GM12891 (cell line): ENCODE measurements around the gene PPP2R2B.

ENCODE experiments used
- DNase-seq: peaks from one replicate; pipeline ENCODE4 v3.0.0; 2011; ENCODE audit warnings: low spot score; ENCODE audit not compliant: insufficient read length
- FAIRE-seq: peaks from 2 replicates; lab custom pipeline; 2011; peaks lifted over from hg19 to GRCh38; lab: Jason Lieb, UNC
- PAX5 ChIP-seq: IDR thresholded peaks from 2 replicates; pipeline ENCODE4 v1.6.1; 2011; ENCODE audit warnings: low read length, moderate library complexity, mild to moderate bottlenecking; ENCODE audit not compliant: insufficient read depth, severe bottlenecking
- POLR2A ChIP-seq: IDR thresholded peaks from 2 replicates; pipeline ENCODE4 v1.6.1; 2011; ENCODE audit warnings: low read depth, low read length, control low read depth
- POLR2AphosphoS5 ChIP-seq: IDR thresholded peaks from 2 replicates; pipeline ENCODE4 v1.6.1; 2011; ENCODE audit warnings: low read depth, low read length, control low read depth
- POU2F2 ChIP-seq: IDR thresholded peaks from 2 replicates; pipeline ENCODE4 v1.6.1; 2011; ENCODE audit warnings: low read depth, mild to moderate bottlenecking, control low read depth, low read length, moderate library complexity
- SPI1 ChIP-seq: IDR thresholded peaks from 2 replicates; pipeline ENCODE4 v1.6.1; 2011; ENCODE audit warnings: low read depth, low read length, control low read depth
- TAF1 ChIP-seq: IDR thresholded peaks from 2 replicates; pipeline ENCODE4 v1.6.1; 2011; ENCODE audit warnings: low read depth, low read length, control low read depth

PPP2R2B gene

GRCh38 chr5:146816775-146817387 is 61.7 kb downstream of the PPP2R2B start:
- no peak for FAIRE-seq
- no peak for TF ChIP-seq SPI1
- TF ChIP-seq TAF1 = no peak
- no peak for TF ChIP-seq PAX5
- no peak for TF ChIP-seq POLR2A
- TF ChIP-seq POLR2AphosphoS5 = no peak
- TF ChIP-seq POU2F2 = no peak
- DNase-seq = no peak

GRCh38 chr5:146815411-146815810 is 63.1 kb downstream of the PPP2R2B start:
- FAIRE-seq = no peak
- no peak for DNase-seq
- no peak for TF ChIP-seq SPI1
- no peak for TF ChIP-seq POLR2AphosphoS5
- no peak for TF ChIP-seq TAF1
- TF ChIP-seq PAX5 = no peak
- TF ChIP-seq POLR2A = no peak
- no peak for TF ChIP-seq POU2F2

- TF ChIP-seq TAF1 = no peak
- TF ChIP-seq SPI1 = no peak
- no peak for TF ChIP-seq POU2F2
- TF ChIP-seq POLR2A = no peak
- FAIRE-seq = no peak
Observed at GRCh38 chr5:146813346-146814157, 65.0 kb downstream of the PPP2R2B start.

GRCh38 chr5:146805081-146805480 is 73.5 kb downstream of the PPP2R2B start:
- DNase-seq (no peak), FAIRE-seq (no peak)
- TF ChIP-seq POLR2AphosphoS5 = no peak

More at GRCh38 chr5:146813346-146814157, 65.0 kb downstream of the PPP2R2B start:
- DNase-seq = no peak

GRCh38 chr5:146802945-146803522 is 75.5 kb downstream of the PPP2R2B start:
- FAIRE-seq (no peak), DNase-seq (no peak)
- TF ChIP-seq SPI1 = no peak
- no peak for TF ChIP-seq TAF1
- no peak for TF ChIP-seq POU2F2
- no peak for TF ChIP-seq POLR2AphosphoS5
- TF ChIP-seq POLR2A = no peak
- TF ChIP-seq PAX5 = no peak

- TF ChIP-seq PAX5 (no peak), POLR2A (no peak), SPI1 (no peak), TAF1 (no peak), POU2F2 (no peak), POLR2AphosphoS5 (no peak)
- FAIRE-seq (no peak), DNase-seq (no peak)
Observed at GRCh38 chr5:146799671-146800070, 78.9 kb downstream of the PPP2R2B start.

GRCh38 chr5:146799231-146799630 is 79.3 kb downstream of the PPP2R2B start:
- TF ChIP-seq PAX5 = no peak
- TF ChIP-seq SPI1 = no peak
- TF ChIP-seq TAF1 = no peak
- no peak for TF ChIP-seq POLR2A
- no peak for TF ChIP-seq POLR2AphosphoS5
- TF ChIP-seq POU2F2 = no peak
- FAIRE-seq (no peak), DNase-seq (no peak)

GRCh38 chr5:146797658-146798057 is 80.9 kb downstream of the PPP2R2B start:
- no peak for FAIRE-seq
- no peak for DNase-seq
- TF ChIP-seq TAF1 = no peak
- TF ChIP-seq POLR2AphosphoS5 = no peak
- no peak for TF ChIP-seq POLR2A
- TF ChIP-seq SPI1 = no peak
- no peak for TF ChIP-seq PAX5
- TF ChIP-seq POU2F2 = no peak

GRCh38 chr5:146796911-146797310 is 81.6 kb downstream of the PPP2R2B start:
- no peak for TF ChIP-seq POU2F2
- no peak for TF ChIP-seq POLR2A
- TF ChIP-seq PAX5 = no peak
- no peak for TF ChIP-seq TAF1
- no peak for TF ChIP-seq SPI1
- TF ChIP-seq POLR2AphosphoS5 = no peak
- DNase-seq (no peak), FAIRE-seq (no peak)
